ENCODE results near the gene PPP1R13L.
"Not testable (repeated sequence)": the region's sequence is repeated elsewhere in the genome, so short reads cannot be mapped to it uniquely, and the experiment has no call there.

DNA sequence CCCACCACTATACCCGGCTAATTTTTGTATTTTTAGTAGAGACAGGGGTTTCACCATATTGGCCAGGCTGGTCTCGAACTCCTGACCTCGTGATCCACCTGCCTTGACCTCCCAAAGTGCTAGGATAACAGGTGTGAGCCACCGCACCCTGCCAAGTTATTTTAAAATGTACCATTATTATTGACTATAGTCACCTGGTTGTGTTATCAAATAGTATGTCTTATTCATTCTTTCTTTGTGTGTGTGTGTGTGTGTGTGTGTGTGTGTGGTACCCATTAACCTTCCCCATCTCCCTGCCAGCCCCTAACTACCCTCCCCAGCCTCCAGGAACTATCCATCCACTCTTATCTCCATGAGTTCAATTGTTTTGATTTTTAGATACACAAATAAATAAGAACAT lies 5.5 kb upstream of the PPP1R13L start:
- not testable (repeated sequence) for TF ChIP-seq CTCF (conservative IDR thresholded peaks at IDR 0.05; ENCODE audit: low read length); EZH2phosphoT487 (IDR thresholded peaks at IDR 0.05; ENCODE audit: borderline replicate concordance, low read depth, low read length)

Data from OCI-LY7 (cell line).